ENCODE data around the gene COPS2.
"Not testable (repeated sequence)": the region's sequence is repeated elsewhere in the genome, so short reads cannot be mapped to it uniquely, and the experiment has no call there.

The COPS2 gene

GRCh38 chr15:49155110-49155833 is at the start of gene COPS2:
Gene COPS2, minus strand, starts transcription at chr15:49155599. Its CDS starts 21 bp downstream, at chr15:49155578.
- Histone ChIP-seq H3K4me1 (peaks cover 13% of the 10 kb centered on the region; the same call in 1 of the 2 replicates), H3K36me3 (replicated peaks) (no peaks in the 10 kb centered on the region), H3K27me3 (ENCODE audit: low read depth) (no peaks in the 10 kb centered on the region), H3K9me3 (no peaks in the 10 kb centered on the region), H3K4me3 (peak within 1 kb of the TSS; percentile 83)
- peak; percentile 94 to 99 for DNase-seq (ENCODE audit: low spot score in 2 of 2)
- in situ Hi-C loops (cut with MboI; ENCODE audit: low sequenced_read_pairs), result no loop called here

DNA sequence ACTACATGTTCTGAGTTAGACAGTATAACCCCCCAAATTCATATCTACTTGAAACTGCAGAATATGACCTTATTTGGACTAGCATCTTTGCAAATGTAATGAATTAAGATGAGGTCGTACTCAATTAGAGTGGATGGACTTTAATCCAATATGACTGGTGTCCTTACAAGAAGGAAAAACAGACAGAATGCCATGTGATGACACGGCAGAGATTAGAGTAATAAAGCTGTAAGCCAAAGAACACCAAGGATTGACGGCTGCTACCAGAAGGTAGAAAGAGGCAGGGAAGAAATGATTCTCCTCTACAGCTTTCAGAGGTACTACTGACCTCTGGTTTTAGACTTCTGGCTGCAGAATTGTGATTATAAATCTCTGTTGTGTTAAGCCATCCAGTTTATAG is 44.9 kb upstream of the COPS2 start:
- no peaks in the 10 kb centered on the region for H3K27me3 ChIP-seq (ENCODE audit: low read depth)
- peaks cover 10% of the 10 kb centered on the region for H3K36me3 ChIP-seq (replicated peaks)
- H3K9me3 ChIP-seq, result no peaks in the 10 kb centered on the region
- DNase-seq (ENCODE audit: low spot score in 2 of 2), result no peak
- in situ Hi-C loops (cut with MboI; ENCODE audit: low sequenced_read_pairs), result no loop called here
- H3K4me1 ChIP-seq, result no peaks in the 10 kb centered on the region
- H3K4me3 ChIP-seq, result no peak overlapping the region

DNA sequence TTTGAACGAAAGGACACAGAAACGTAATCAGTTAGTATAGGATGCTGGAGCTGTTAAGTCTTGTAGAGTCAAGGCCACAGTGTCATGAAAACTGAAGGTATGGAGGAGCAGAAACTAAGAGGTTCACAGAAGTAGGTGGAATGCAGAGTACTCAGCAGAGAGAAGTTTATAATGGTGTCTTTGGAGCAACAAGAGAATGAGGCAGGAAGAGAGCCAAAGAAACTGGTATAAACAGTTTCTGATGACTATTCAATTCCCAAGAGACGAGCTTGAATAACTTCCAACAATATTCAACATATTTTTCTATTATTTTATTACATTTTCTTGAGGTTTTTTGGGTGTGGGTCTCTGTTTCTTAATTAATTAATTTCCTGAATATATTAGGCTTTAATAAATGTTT is 44.3 kb upstream of the COPS2 start:
- Histone ChIP-seq H3K27me3 (ENCODE audit: low read depth) (no peaks in the 10 kb centered on the region), H3K4me3 (no peak overlapping the region), H3K4me1 (no peaks in the 10 kb centered on the region), H3K36me3 (replicated peaks) (peaks cover 7% of the 10 kb centered on the region), H3K9me3 (no peaks in the 10 kb centered on the region)
- in situ Hi-C loops (cut with MboI; ENCODE audit: low sequenced_read_pairs), result no loop called here
- no peak for DNase-seq (ENCODE audit: low spot score in 2 of 2)

DNA sequence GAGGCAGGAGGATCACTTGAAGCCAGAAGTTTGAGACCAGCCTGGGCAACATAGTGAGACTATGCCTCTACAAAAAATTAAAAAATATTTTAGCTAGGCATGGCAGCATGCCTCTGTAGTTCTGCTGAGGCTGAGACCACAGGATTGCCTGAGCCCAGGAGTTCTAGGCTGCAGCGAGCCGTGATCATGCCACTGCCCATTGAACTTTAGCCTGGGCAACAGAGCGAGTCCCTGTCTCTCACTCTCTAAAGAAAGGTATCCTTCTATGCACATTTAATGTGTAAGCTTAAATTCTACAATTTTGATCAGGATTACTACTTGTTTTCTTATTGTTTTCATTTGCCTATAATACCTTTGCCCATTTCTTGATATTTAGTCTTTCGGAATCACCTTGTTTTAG is 41.5 kb upstream of the COPS2 start:
- in situ Hi-C loops (cut with MboI; ENCODE audit: low sequenced_read_pairs), result no loop called here
- Histone ChIP-seq H3K36me3 (replicated peaks) (no peaks in the 10 kb centered on the region), H3K4me1 (no peaks in the 10 kb centered on the region), H3K4me3 (no peak overlapping the region), H3K27me3 (ENCODE audit: low read depth) (no peaks in the 10 kb centered on the region), H3K9me3 (no peaks in the 10 kb centered on the region)
- DNase-seq (ENCODE audit: low spot score in 2 of 2), result no peak

- H3K36me3 ChIP-seq (replicated peaks), result no peaks in the 10 kb centered on the region
- peaks cover 30% of the 10 kb centered on the region for H3K4me1 ChIP-seq
- in situ Hi-C loops (cut with MboI; ENCODE audit: low sequenced_read_pairs), result no loop called here
- no peak overlapping the region for H3K4me3 ChIP-seq
- no peaks in the 10 kb centered on the region for H3K27me3 ChIP-seq (ENCODE audit: low read depth)
- H3K9me3 ChIP-seq, result no peaks in the 10 kb centered on the region
- DNase-seq (ENCODE audit: low spot score in 2 of 2), result no peak
Observed at GRCh38 chr15:49191892-49192291, 36.5 kb upstream of the COPS2 start.

GRCh38 chr15:49190586-49190985 is 35.2 kb upstream of the COPS2 start:
- no peaks in the 10 kb centered on the region for H3K27me3 ChIP-seq (ENCODE audit: low read depth)
- peak; percentile 41 to 47 for DNase-seq (ENCODE audit: low spot score in 2 of 2)

GRCh38 chr15:49189631-49190030 is 34.2 kb upstream of the COPS2 start:
- in situ Hi-C loops (cut with MboI; ENCODE audit: low sequenced_read_pairs), result no loop called here
- DNase-seq (ENCODE audit: low spot score in 2 of 2), result no peak
- Histone ChIP-seq H3K9me3 (no peaks in the 10 kb centered on the region), H3K4me1 (peaks cover 30% of the 10 kb centered on the region), H3K27me3 (ENCODE audit: low read depth) (no peaks in the 10 kb centered on the region), H3K4me3 (no peak overlapping the region), H3K36me3 (replicated peaks) (no peaks in the 10 kb centered on the region)

More at GRCh38 chr15:49190586-49190985, 35.2 kb upstream of the COPS2 start:
- in situ Hi-C loops (cut with MboI; ENCODE audit: low sequenced_read_pairs), result no loop called here
- H3K9me3 ChIP-seq, result no peaks in the 10 kb centered on the region
- no peaks in the 10 kb centered on the region for H3K36me3 ChIP-seq (replicated peaks)
- peaks cover 30% of the 10 kb centered on the region for H3K4me1 ChIP-seq
- peak overlapping the region; percentile 17 for H3K4me3 ChIP-seq

DNA sequence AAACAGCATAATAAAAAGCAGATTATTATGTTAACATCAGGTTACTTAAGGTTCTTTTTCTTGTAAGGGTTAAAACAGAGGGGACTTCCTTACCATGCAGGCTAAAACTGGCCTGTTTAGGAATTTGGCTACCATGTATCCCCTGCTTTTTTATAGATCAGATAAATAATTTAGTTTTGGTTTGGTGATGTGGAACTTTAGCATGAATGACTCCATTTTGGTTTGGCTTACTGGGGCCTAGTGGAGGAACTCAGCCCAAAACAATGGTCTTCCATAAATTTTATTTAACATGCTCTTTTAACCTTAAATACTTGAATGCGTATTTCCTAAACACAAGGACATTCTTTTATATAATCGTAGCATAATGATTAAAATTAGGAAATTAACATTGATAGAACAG is 33.5 kb upstream of the COPS2 start:
- in situ Hi-C loops (cut with MboI; ENCODE audit: low sequenced_read_pairs), result no loop called here
- DNase-seq (ENCODE audit: low spot score in 2 of 2), result no peak
- Histone ChIP-seq H3K27me3 (ENCODE audit: low read depth) (no peaks in the 10 kb centered on the region), H3K36me3 (replicated peaks) (no peaks in the 10 kb centered on the region), H3K9me3 (no peaks in the 10 kb centered on the region), H3K4me3 (no peak overlapping the region), H3K4me1 (peaks cover 30% of the 10 kb centered on the region)

DNA sequence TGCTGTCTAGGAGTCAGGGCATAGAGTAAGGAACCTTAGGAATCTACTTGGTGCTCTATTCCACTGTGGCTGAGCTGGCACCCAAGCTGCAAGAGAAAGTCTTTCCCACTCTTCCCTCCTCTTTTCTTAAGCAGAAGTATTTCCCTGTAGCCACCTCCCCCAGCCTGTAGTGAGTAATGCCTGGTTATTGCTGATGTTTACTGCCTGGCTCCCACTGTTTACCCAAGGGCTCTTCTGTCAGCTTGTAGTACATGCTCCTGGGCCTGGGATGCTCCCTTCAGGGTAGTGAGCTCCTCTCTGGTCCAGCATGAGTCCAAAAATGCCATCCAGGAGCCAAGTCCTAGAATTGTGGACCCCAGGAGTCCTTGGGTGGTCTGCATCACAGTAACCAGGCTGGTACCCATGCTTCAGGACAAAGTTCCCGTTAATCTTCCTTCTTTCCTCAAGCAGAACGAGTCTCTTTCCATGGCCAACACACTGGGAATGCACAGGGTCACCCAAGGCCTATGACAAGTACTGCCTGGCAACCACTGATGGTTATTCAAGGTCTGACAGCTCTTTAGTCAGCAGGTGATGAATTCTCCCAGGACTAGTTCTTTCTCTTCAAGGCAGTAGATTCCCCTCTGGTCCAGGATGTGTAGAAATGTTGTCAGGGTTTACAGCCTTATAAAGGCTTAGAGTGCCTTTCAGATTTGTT is 32.3 kb upstream of the COPS2 start:
- DNase-seq (ENCODE audit: low spot score in 2 of 2), result no peak
- Histone ChIP-seq H3K4me3 (no peak overlapping the region), H3K36me3 (replicated peaks) (no peaks in the 10 kb centered on the region), H3K9me3 (no peaks in the 10 kb centered on the region), H3K4me1 (peaks cover 30% of the 10 kb centered on the region), H3K27me3 (ENCODE audit: low read depth) (no peaks in the 10 kb centered on the region)
- in situ Hi-C loops (cut with MboI; ENCODE audit: low sequenced_read_pairs), result no loop called here

GRCh38 chr15:49185473-49185872 is 30.1 kb upstream of the COPS2 start:
- in situ Hi-C loops (cut with MboI; ENCODE audit: low sequenced_read_pairs), result no loop called here
- no peaks in the 10 kb centered on the region for H3K36me3 ChIP-seq (replicated peaks)
- peaks cover 22% of the 10 kb centered on the region for H3K4me1 ChIP-seq
- no peaks in the 10 kb centered on the region for H3K9me3 ChIP-seq
- H3K4me3 ChIP-seq, result no peak overlapping the region
- H3K27me3 ChIP-seq (ENCODE audit: low read depth), result no peaks in the 10 kb centered on the region
- DNase-seq (ENCODE audit: low spot score in 2 of 2), result no peak

- H3K36me3 ChIP-seq (replicated peaks); H3K27me3 ChIP-seq (ENCODE audit: low read depth); in situ Hi-C loops (cut with MboI; ENCODE audit: low sequenced_read_pairs); H3K4me3 ChIP-seq; DNase-seq (ENCODE audit: low spot score in 2 of 2); H3K9me3 ChIP-seq: not testable (repeated sequence)
- peaks cover 21% of the 10 kb centered on the region for H3K4me1 ChIP-seq
Observed at GRCh38 chr15:49183741-49184140, 28.3 kb upstream of the COPS2 start.

GRCh38 chr15:49182128-49182527 is 26.7 kb upstream of the COPS2 start:
- Histone ChIP-seq H3K27me3 (ENCODE audit: low read depth) (no peaks in the 10 kb centered on the region), H3K4me3 (no peak overlapping the region), H3K9me3 (no peaks in the 10 kb centered on the region), H3K4me1 (peaks cover 22% of the 10 kb centered on the region), H3K36me3 (replicated peaks) (no peaks in the 10 kb centered on the region)
- in situ Hi-C loops (cut with MboI; ENCODE audit: low sequenced_read_pairs), result no loop called here
- no peak for DNase-seq (ENCODE audit: low spot score in 2 of 2)

DNA sequence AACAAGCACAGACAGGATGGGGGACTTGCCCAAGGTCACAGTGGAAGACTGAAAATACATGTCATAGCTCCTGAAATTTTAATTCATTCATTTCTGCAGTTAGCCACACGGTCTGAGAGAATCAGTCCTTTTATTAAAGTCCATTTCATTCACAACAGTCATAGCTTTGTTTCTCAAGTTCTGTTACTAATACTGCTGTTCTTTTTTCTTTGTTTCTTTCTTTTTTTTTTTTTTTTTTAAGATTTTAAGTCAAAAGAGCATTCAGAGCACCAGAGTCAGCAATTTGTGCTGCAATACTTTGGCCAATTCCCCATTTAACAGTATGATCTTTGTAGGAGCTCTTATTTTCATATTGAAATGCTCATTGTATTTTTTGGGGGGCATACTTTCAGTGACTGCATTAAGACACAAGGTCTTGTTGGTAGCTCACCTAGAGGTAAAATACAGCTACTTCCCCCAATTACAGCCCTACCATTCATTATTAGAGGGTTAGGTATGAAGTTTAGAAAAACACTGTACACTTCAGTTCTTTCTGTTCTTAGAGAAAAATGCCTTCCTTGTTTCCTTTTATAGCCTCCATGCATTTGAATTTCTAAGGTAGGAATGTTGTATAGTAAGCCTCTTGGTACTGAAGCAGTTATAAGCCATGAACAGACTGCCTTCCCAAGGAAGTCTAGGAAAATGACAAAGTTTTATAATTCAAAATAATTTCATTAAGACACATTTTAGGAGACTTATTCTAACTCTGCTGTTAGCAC is 24.2 kb upstream of the COPS2 start:
- Histone ChIP-seq H3K4me1 (peaks cover 22% of the 10 kb centered on the region), H3K4me3 (no peak overlapping the region), H3K9me3 (peaks cover 2% of the 10 kb centered on the region; the same call in 1 of the 2 replicates), H3K36me3 (replicated peaks) (no peaks in the 10 kb centered on the region), H3K27me3 (ENCODE audit: low read depth) (no peaks in the 10 kb centered on the region)
- in situ Hi-C loops (cut with MboI; ENCODE audit: low sequenced_read_pairs), result no loop called here
- DNase-seq (ENCODE audit: low spot score in 2 of 2), result peak in 1 of 2 experiments; percentile 91

- Histone ChIP-seq H3K4me1 (peaks cover 22% of the 10 kb centered on the region), H3K9me3 (peaks cover 2% of the 10 kb centered on the region; the same call in 1 of the 2 replicates), H3K36me3 (replicated peaks) (no peaks in the 10 kb centered on the region), H3K27me3 (ENCODE audit: low read depth) (no peaks in the 10 kb centered on the region), H3K4me3 (no peak overlapping the region)
- in situ Hi-C loops (cut with MboI; ENCODE audit: low sequenced_read_pairs), result no loop called here
- DNase-seq (ENCODE audit: low spot score in 2 of 2), result no peak
Observed at GRCh38 chr15:49178497-49178896, 23.1 kb upstream of the COPS2 start.

All from HAP-1 (cell line).